LoVo (cell line): Measurements from ENCODE around the gene SFTA2.
"Not testable (repeated sequence)": the region's sequence is repeated elsewhere in the genome, so short reads cannot be mapped to it uniquely, and the experiment has no call there.

Experiments used
- DNase-seq: peaks from one replicate; pipeline ENCODE4 v3.0.0-alpha.2; 2016; ENCODE audit warnings: low spot score

The SFTA2 gene

DNA sequence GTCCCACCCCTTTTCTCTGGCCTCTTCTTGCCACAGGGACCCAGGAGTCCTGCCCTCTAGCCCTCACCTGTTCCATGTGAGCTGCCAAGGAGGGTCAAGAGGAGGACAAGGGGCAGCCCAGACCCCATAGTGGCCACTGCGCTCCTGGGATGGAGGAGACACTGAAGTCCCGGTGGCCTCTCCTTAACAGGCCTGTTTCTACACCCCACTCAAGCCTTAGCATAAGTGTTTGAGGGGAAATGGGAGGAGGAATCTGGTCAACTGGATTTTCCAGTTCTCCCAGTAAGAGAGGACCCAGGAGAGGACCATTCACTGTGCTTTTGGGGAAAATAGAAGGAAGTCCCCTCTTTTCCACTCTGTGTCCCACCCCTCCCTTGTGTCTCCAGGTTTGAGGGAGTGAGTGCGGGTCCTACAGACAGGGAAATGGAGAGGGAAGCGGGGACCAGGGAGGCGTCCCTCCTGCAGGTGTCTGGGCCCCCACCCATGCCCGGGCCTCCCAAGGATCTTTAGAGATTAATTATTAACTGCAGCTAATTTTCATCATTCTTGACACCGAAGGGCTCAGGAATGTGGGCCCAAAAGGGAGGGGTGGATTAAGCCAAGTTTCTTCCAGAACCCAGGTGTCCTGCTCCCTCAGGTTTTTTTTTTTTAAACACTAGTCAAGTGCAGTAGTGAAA, at the start of gene SFTA2:
Gene SFTA2 (minus strand): TSS at position 202 of the 677 bp plus-strand sequence. CDS start 74 bp downstream, at position 128.
- peak; percentile 52 for DNase-seq

DNA sequence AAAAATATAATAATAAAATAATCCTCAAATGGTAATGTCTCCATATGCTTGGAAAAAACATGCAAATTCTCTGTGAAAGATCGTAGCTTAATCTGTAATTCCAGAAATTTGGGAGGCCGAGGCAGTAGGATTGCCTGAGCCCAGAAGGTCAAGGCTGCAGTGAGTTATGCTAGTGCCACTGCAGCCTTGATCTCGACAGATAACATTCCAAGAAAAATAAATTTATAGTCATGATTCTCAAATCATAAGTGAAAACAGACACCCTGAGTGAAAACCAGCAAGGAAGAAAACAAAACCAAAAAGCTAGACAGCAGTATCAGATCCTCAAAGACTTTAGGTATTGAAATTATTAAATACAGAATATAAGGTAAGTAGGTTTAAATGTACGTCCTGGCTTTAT, 47.7 kb upstream of the SFTA2 start:
- DNase-seq: no peak

DNA sequence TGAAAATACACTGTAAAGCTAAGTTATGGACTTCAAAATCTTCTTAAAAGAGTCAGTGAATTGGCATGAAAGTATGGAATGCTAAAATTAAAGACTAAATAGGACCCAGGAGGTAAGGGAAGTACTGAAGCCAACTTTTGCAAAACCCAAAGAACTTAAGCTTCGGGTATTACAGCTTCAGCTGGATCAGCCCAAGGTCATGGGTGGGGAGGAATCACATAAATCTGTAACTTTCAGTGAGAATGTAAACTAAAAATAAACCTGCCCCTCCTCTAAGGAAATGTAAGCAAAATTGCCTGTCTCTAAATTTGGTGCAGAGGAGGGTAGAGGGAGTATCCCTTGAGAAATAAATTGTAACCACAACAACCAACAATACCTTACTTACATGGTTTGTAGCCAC, 47.2 kb upstream of the SFTA2 start:
- DNase-seq: no peak

DNA sequence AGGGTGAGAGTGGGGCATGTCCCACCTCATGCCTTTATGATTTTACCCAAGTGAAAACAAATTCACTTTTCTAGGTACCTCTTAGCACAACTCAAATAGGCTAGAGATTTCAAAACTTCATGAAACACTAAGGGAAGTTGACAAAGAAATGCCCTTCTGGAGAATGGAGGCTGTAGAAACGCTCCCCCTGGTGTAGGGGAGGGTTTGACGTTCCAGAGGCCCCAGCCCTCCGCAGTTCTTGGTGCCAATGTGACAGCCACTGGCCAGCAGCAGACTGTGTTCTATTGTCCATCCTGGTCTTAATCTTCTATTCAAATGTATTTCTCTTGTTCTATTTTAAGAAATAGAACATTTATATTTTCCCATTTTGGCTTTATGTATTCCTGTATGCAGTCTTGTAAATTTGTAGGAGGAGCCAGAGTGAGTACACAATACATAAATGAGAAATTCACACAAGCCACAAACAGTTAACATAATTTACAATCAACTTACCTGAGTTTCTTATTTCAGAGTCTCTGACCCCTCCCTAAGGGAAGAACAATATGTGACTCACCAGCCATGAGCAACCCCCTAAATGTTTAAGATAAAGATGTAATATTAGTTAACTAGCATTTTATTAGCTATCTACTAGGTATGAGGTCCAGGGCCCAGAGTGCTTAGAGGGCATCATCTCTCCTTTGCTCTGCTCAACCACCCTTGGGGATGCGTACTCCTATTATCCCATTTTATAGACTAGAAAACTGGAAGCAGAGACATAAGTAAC, 42.7 kb upstream of the SFTA2 start:
- no peak for DNase-seq

DNA sequence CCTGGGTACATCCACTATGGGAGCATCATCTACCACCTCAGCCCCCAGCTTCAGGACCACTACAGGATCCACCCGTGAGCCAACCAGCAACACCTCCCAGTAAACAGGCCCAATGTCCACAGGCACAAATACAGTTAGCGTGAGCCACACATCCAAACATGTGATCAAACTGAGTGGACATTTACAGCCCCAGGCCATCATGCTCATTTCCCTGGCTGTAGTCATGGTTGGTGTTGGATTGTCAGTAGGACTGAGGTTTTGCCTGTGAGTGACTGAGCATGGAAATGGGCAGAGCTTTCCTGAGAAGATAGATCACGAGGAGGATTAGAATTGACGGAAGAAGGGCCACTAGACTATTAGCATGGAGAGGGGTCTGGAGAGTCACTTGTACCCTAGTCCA, 40.8 kb upstream of the SFTA2 start:
- DNase-seq: no peak

DNA sequence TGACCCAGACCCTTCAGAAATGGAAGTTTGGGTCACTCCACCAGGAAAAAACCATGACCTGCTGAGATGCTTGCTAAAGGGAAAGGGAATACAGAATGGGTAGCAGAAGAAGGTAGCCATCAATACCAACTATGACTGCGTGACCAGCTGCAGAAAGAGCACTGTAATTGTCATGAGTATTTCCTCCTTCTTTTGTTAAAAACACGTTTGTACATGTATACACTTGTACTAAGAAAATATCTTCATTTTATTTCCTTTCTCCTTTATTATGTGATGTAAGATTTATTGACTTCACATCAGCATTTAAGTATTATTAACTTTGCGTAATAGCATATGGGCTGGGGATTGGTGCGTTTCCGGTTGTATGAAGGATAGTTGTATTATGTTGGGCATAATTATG, 39.0 kb upstream of the SFTA2 start:
- DNase-seq: no peak

DNA sequence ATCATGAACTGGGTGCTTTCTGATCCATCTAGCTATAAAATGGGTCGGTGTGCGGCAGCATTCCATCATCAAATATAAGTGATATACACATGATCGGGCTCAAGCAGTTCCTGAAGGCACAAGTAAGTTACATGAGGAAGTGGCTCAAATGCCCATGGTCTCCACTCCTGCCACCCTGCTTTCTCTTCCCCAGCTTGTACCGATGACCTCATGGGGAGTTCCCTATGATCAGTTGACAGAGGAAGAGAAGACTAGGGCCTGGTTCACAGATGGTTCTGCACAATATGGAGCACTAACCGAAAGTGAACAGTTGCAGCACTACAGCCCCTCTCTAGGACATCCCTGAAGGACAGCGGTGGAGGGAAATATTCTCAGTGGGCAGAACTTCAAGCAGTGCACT, 37.2 kb upstream of the SFTA2 start:
- not testable (repeated sequence) for DNase-seq

DNA sequence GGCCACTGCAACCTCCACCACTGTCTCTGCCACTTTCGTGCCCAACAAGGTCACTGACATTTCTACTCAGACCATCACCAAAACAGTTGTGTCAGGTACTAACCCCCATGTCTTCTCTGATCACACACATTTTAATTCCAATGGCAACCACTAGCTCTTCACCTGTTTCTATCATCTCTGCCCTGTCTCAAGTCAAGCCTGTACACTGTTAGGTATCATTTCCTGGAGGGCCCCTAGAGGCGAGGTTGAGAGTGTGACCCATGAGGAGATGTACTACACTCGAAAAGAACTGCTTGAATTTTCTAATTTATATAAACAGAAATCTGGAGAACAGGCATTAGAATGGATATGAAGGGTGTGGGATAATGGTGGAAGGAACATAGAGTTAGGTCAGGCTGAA, 34.2 kb upstream of the SFTA2 start:
- DNase-seq: no peak

DNA sequence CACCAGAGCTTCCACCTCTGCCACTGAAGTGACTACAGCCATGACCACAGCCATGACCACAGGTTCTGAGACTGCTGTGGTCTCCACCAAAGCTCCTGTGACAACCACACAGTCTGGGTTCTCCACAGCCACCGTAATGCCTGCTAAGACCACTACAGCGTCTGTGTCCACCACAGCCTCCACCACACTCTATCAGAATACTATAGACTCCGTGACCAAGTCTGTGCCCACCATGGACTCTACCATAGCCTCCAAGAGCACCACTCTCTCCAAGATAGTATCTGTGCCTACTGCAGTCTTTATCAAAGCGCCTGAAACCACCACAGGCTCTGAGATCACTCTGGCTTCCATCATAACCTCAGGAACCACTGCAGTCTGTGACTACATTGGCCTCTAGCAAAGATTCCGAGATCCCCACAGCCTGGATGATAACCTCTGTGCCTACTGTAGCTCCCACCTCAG, 33.2 kb upstream of the SFTA2 start:
- DNase-seq: no peak

DNA sequence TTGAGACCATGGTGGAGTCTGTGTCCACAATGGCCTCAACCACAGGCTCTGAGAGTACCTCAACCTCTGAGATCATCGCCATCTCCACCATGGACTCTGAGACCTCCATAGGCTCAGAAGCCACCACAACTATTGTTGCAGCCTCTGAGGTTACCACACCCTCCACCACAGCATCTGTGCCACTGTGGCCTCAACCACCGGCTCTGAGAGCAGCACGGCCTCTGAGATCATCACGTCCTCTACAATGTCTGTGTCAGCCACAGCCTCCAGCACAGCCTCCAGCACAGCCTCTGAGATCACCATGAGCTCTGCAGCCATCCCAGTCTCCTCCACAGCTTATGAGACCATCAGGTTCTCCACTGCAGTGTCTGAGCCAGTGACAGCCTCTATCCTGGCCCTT, 32.1 kb upstream of the SFTA2 start:
- no peak for DNase-seq

DNA sequence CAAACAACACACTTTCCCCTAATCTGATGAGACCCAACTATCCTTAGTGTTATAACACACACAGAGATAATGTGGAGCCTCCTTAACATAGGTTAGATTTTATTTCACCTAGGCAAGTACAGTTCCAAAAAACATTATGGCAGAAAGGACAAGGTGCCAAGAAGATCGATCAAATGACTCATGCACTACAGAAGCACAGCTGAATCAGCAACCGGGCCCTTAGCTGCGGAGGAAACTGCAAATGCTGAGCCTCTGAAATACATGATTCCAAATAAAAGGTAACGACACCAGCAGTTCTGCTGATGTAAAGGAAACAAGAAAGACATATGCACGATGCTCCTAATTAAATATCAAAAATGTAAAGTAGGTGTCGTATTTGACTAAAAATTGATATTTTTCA, 31.7 kb upstream of the SFTA2 start:
- no peak for DNase-seq

DNA sequence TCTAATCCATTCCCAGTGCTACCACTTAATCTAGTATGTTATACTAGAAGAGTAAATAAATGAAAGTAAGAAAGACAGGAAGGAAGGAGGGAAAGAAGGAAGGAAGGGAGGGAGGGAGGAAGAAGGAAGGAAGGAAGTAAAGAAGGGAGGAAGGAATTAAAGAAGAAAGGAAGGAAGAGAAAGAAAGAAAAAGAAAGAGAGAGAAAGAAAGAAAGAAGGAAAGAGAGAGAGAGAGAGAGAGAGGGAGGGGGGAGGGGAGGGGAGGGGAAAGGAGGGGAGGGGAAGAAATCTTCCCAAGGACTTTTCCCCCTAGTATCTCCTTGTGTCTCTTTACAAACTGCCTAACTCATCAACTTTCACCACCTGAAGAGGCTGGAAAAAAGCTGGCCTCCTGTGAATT, 30.7 kb upstream of the SFTA2 start:
- no peak for DNase-seq

DNA sequence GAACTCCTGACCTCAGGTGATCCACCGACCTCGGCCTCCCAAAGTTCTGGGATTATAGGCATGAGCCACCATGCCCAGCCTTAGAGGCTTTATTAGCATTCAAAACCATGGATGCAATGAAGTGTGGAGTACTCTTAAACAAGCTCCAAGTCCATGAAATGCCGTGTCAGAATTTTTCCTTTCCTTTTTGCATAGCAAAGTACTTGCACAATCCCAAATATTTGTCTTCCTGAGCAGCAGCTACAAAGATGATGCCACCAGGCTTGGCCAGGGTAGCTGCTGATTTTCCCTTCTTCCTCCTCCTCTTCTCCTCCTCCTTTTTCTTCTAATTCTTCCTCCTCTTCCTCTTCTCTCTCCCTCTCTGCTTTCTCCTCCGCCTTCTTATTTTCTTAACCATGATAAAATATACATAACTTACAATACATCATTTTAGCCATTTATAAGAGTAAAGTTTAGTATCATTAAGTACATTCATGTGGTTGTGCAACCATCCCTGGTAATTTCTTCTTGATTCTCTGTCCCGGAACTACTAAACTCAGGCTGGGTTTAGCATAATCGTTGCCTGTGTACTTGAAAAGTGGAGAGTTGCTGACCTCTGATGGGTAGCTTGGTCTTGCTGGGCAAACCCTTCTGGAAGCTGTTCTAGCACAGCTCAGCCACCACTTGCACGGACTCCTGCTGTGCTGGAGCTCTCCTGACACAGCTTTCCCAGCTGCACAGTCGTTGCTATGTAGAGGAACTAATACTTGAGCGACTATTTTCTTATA, 29.1 kb upstream of the SFTA2 start:
- DNase-seq: no peak

DNA sequence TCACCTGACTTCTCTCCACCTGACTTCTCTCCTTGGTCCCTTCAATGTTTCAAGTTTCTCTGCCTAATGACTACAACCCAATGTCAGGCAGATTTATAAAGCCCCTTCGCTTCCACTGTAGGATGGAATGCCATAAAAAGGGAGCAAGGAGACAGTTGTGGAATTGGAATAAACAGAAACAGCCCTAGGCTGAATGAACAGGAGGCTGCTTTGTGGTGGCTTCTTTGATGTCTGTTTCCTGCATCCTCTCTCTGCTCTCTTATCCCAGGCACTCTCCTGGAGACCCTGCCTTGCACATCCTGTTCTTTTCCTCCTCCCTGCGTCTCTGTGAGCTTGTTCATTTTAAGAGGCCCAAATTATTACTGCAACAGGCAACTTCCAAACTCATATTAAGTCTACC, 25.7 kb upstream of the SFTA2 start:
- DNase-seq: no peak

DNA sequence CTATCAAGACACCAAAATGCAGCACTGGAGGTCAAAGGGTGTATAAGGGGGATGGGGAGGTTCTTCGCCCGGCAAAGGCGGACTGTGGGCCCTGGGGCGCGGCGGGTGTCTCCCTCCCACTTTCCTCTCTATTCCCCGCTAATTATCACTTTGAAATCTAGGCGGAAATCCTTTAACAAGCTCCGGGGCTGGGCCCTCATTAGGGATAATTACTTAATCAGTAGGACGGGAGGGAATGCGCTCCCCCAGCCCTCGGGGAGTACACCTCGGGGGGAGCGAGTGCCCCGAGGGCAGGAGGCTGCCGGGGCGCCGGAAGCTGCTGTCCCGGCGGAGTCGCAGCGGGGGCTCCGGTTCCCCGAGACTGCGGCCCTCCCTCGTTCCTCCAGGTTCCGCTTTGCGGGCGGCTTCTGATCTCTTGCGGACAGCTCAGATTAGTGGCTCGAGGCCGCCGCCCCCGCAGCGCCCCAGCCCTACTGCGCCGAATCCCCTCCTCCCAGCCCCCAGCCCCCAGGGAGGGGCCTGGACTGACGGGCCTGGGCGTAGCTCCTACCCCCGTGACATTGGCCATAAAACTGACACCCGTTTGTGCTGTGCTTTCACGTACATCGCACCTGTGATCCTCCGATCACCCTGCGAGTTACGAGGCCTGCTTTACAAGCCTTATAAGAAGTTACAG, 23.5 kb upstream of the SFTA2 start:
- peak; percentile 17 for DNase-seq

DNA sequence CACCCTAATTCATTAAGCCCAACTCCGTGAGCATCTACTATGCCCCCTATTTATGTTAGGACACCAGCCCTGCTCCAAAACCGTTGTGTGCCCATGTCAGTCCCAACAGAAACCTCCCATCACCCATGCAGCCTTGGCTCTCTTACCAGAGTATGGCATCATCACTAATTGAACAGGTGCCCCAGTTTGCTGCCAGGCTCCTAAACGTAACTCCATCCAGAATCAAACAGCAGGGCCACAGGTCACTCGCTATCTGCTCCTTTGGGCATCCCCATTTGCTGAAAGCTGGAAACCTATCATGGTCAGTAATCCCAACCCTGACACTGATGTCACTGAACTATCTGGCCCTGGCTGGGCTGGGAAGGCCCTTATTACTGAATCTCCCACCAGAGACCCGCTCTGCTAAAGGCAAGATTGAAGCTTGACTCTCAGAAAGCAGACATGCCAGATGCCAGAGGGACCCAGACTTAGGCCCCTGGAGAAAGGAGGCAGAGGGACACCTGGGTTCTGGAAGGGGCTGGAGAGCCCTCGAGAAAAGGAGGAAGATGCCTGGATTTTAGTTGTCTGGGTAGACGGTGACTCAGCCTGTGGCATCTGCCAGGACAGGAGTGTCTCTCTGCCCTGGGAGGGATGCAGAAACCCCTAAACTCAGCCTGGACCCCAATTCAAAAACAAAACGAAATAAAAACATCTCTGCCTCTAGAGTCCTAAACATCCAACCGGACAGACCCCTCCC, 22.8 kb upstream of the SFTA2 start:
- no peak for DNase-seq

DNA sequence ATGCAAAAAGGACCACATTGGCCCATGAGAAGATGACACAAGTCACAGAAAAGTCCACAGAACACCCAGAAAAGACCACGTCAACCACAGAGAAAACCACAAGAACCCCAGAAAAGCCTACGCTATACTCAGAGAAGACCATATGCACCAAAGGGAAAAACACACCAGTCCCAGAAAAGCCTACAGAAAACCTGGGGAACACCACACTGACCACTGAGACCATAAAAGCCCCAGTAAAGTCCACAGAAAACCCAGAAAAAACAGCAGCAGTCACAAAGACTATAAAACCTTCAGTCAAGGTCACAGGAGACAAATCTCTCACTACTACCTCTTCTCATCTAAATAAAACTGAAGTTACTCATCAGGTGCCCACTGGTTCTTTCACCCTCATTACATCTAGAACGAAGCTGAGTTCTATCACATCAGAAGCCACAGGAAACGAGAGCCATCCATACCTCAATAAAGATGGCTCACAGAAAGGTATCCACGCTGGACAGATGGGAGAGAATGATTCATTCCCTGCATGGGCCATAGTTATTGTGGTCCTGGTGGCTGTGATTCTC, 20.0 kb upstream of the SFTA2 start:
- no peak for DNase-seq

DNA sequence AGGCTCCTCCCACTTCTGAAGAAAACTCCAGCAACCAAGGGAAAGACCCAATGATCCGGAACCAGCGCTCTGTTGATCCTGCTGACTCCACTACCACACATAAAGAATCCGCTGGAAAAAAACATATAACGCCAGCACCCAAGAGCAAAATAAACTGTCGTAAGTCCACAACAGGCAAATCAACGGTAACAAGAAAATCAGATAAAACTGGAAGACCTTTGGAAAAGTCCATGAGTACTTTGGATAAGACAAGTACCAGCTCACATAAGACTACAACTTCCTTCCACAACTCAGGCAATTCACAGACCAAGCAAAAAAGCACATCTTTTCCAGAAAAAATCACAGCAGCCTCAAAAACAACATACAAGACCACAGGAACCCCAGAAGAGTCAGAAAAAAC, 16.8 kb upstream of the SFTA2 start:
- no peak for DNase-seq

DNA sequence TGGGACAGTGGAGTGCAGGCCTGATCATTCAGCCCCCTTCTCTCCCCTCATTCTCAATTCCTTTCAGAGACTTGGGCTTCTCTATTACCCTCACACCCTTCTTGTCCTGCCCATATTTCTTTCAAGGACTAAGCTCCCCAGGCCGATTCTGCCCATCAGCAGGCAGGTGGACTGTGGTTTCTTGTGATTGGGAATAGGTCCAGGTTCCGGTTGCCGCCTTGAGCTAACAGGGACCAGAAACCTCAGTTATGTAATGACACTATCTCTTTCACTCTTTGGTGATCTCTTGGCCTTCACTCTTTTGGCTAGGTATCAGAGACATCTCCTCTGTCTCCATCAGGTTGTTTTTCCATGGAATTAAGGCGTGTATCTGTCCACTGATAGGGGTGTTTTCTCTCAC, 15.3 kb upstream of the SFTA2 start:
- no peak for DNase-seq

DNA sequence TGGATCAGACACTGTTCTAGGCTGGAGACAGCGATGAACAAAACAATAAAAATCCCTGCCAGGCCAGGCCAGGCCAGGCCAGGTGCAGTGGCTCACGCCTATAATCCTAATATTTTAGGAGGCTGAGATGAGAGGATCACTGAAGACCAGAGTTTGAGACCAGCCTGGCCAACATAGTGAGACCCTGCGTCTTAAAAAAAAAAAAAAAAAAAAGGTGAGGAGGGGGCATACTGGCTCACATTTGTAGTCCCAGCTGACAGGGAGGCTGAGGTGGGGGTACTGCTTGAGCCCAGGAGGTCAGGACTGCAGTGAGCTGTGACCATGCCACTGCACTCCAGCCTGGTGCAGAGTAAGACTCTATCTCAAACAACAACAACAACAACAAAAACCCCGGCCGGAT, 13.3 kb upstream of the SFTA2 start:
- DNase-seq: no peak

DNA sequence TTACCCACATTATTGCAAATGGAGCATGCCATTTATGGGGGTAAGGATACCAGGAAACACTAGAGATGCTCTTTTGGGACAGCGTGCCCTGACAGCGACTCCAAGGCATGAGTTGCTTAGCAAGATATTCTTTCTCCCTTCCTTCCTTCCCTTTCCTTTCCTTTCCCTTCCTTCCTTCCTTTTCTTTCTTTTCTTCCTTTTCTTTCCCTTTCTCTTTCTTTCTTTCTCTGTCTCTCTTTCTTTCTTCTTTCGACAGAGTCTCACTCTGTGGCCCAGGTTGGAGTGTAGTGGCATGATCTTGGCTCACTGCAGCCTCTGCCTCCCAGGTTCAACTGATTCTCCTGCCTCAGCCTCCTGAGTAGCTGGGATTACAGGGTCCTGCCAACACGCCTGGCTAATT, 12.1 kb upstream of the SFTA2 start:
- no peak for DNase-seq
